HL-60/S4 treated with phorbol 12-myristate 13-acetate at 8.2 ng/mL for 4 days and 3 days (cell line): Measurements from ENCODE around the gene VASN.
"Not testable (repeated sequence)": the region's sequence is repeated elsewhere in the genome, so short reads cannot be mapped to it uniquely, and the experiment has no call there.

Experiments used
- in situ Hi-C: fragments of 300-500 bp; cut with MboI; formaldehyde crosslinking; loops from 2 replicates; pipeline ENCODE4 v1.15.0; 2022; ENCODE audit warnings: low sequenced_read_pairs

VASN gene

DNA sequence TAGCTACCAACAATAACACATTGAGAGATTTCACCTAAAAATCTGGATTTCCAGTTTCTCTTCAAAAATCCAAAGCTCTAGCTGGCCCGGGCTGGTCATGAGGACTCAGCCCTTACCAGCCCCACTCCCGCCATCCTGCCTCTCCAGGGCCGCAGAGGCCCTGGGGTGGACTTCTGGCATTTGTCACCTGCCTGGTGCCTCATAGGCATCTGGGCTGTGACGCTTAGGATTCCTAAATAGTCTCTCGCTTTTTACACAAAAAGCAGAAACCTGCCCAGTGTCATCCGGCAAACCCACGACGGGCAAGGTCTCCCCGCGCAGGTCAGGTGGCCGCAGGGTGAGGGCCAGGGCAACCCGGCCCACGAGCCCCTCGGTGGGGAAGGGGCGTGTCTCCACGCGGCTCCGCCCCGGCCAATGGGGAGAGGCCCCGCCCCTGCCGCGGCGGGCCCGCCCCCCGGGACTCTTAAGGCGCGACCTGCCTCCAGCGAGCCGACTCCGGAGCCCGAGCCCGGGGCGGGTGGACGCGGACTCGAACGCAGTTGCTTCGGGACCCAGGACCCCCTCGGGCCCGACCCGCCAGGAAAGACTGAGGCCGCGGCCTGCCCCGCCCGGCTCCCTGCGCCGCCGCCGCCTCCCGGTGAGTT lies at the start of gene VASN:
VASN (plus strand) TSS at position 492 of the 644 bp plus-strand sequence. CDS start 9,030 bp downstream, outside the sequence.
- in situ Hi-C loops = no loop called here

GRCh38 chr16:4322121-4323052 lies 49.3 kb upstream of the VASN start:
- in situ Hi-C loops = no loop called here

DNA sequence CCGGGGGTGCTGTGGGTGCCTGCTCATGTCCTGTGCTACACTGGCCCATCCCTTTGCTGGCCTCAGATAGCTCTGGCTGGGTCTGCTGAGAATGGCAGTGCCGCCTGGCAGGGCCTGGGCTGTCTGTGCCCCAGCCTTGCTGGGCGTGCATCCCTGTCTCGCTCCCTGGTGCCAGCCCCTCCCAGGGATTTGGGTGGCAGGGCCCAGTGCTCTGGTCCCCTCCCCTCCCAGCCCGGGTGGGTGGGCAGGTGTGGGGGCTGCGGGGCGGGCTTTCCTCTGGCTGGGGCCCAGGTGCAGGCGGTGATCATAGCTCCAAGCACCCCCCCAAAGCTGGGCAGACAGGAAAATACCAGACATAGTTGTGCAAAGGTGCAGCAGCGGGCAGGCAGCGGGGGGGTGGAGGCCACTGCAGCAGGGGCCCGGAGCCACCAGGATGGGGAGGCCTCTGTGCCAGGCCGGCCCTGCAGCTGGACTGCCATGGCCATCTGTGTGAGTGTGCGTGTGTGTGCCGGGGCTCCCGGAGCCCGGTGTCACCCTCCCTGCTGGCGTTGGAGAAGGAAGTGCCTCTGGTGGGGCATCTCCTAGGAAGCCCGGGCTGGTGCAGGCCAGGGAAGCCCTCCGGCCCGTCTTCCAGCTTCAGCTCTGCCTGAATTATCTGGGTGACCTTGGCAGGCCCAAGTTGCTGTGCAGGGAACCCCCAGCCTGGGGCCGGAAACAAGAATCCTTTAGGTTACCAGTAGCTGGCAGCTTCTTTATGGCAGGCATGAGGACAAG lies 48.4 kb upstream of the VASN start:
- in situ Hi-C loops = no loop called here

DNA sequence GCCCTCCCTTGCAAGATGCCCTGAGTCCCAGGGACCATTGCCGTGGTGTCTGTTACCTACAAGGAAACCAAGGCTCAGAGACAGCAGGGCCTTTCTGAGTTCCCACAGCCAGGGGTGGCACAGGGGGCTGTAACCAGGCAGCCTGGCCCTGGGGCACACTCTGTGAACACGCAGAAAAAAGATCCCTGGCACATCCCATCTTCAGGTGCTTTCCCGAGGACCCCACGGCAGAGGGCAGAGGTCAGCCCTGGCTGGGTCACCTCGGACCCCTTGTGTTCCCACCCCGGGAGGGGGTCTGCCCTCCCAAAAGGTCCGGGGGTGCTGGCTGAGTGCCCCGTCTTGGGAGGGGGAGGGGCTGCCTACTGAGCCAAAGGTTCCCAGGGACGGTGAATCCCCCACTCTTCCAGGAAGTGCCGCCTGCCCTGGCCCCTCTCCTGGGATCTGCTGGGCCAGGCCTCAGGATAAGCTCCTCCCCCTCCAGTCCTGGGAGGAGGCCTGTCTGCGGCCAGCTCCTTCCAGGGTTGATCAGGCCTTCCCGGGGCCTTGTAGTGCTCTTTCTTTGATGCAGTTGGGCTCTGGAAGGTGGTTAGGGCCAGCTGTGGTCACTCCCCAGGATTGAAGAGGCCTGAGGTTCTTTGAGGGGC lies 47.7 kb upstream of the VASN start:
- in situ Hi-C loops = no loop called here

- in situ Hi-C loops = no loop called here
These were observed 47.0 kb upstream of the VASN start for GRCh38 chr16:4324492-4325252.

DNA sequence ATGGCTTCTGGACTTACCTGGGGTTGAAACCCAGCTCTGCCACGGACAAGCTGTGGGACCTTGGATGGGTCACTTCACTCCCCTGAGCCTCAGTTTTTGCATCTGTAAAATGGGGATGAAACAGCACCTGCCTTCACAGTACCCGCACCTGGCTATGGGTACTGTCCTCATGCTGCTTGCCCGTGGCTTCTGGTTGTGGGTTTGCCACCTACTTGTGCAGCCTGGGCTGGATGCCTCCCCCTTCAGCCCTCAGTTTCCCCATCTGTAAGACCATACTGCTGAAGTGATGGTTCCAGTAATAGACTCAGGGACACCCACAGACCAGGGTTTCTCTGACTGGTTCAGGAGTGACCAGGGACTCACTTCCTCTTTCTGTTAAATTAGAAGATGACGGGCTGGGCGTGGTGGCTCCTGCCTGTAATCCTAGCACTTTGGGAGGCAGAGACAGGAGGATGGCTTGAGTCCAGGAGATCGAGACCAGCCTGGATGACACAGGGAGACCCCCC lies 46.3 kb upstream of the VASN start:
- in situ Hi-C loops = no loop called here

DNA sequence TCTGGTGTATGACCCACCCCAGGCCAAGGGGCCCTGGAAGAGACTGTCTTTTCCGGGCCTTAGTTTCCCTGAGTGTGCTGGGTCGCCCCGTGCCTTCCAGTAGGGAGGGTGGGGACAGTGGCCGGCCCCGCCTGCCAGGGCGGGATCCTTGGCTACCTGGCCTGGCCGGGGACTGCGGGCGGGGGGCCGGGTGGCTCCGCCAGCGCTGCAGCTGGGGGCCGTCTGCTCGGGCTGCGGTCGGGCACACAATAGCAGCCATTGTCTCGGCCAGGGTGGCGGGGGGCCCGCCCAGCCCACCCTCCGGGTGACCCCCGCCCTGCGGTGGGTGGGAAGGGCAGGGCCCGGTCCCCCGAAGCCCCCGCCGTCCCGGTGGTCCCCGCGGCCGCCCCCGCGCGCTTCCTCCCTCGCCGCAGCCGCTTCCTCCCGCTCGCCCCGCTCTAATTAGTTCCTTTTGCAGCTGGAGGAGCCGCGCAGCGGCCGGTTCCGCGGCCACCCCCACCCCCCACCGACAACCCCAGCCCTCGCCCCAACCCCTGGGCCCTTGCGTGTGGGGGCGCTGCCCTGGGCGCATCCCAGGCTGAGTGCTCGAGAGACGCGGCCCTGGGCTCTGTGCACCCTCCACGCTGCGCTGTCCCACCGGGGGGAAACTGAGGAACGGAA lies 44.1 kb upstream of the VASN start:
- in situ Hi-C loops = no loop called here

- in situ Hi-C loops = no loop called here
These were observed 43.4 kb upstream of the VASN start for GRCh38 chr16:4328046-4328781.

DNA sequence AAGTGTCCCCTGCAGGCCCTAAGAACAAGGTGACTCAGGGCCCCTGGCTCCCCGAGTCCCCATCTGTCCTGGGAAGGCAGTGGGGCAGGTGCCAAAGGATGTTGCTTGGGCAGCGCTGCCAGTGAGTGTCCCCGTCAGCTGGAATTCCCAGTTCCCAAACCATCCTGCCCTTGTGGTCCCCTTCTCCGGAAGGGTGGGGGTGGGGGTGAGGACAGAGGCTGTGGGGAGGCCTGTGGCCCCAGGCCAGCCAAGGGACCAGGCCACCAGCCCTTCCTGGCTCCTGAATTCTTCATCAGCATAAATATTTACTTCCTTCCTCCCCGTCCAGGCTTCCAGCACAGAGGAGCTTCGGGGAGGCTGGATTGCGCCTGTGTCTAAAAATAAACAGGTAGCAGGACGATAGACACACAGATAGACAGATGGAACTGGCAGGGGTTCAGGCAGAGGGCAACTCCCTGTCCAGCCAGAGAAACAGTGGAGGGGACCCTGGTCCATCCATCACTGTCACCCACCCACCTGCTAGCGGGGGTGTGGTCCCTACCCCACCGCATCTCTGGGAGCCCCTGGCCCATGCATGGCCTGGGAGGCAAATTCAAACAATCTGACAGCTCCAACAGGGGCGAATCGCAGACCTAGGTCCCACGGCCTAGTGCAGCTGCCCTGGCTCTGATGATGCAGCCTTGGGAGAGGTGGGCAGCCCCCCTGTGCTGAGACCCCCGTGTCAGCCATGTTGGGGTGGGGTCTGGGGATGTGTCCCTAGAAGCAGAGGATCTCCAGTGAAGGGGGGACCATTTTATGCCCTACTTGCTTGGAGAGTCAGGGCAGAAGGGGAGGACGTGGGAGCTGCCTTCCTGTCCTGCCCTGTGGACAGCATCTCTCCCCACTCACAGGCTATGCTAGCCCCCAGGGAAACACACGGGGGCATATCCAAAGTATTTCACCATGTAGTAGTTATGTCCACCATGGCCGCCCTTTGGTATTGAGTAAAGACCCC lies 42.6 kb upstream of the VASN start:
- in situ Hi-C loops = no loop called here

- in situ Hi-C loops = no loop called here
These were observed 41.3 kb upstream of the VASN start for GRCh38 chr16:4330277-4330874.

- in situ Hi-C loops = no loop called here
These were observed 39.6 kb upstream of the VASN start for GRCh38 chr16:4332083-4332482.

DNA sequence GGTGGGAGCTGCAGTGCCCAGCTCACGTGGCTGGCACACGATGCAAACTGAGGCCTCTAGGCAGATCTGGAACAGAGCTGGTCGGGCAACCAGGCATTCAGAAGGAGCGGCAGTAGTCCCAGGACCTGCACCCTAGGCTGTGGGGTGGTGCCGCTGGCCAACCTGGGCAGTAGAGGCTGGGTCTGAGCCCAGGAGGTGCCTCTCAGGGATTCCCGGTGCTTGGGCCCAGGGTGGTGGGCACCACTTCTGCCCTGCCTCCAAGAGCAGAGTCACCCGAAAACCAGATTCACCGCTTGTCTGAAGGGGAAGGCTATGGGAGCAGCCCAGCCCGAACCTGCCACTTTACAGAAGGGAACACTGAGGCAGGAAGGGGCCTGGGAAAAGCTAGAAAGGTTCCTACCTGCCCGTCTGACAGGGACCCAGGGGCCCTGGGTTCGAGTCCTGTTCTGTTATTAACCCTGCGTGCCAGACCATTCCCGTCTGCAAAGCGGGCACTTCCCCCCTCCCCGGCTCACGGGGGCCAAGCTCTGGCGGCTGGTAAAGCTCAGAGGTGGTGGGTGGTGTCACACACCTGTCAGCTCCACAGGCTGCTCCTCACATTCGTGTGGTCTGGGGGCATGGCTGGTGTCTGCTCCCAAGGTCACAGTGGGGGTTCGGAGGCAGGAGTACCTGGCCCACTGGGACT lies 38.9 kb upstream of the VASN start:
- in situ Hi-C loops = no loop called here

DNA sequence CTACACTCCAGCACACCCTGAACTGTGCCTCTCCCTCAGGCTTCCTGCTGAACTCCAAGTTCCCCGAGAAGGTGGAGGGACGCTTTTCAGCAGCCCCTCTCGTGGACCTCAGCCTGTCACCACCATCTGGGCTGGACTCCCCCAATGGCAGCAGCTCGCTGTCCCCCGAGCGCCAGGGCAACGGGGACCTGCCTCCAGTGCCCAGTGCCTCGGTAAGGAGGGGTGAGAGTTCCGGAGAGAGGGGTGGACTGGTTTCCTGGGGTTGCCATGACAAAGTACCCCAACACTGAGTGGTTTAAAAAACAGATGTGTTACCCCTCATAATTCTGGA lies 38.4 kb upstream of the VASN start:
- in situ Hi-C loops = no loop called here

- in situ Hi-C loops = not testable (repeated sequence)
These were observed 37.9 kb upstream of the VASN start for GRCh38 chr16:4333714-4334113.

DNA sequence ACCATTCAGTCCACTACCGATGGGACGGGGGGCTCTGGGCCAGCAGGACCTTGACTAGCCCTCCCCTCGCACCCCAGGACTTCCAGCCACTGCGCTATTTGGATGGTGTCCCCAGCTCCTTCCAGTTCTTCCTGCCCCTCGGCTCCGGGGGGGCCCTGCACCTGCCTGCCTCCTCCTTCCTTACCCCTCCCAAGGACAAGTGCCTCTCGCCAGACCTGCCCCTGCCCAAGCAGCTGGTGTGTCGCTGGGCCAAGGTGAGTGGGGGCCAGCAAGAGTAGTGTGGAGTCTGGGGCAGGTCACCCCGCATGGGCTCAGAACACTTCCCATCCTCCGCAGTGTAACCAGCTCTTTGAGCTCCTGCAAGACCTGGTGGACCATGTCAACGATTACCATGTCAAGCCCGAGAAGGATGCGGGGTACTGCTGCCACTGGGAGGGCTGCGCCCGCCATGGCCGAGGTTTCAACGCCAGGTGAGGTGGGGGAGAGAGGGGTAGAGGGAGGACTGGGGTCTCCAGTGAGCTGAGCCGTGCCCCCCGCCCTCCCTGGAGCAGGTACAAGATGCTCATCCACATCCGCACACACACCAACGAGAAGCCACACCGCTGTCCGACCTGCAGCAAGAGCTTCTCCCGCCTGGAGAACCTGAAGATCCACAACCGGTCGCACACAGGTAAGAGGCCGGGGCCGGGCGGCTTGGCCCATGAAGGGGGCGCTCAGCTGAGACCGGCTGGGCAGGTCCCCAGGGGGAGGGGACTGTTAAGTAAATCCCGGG lies 36.7 kb upstream of the VASN start:
- in situ Hi-C loops = no loop called here
